ENCODE data around the gene MADD. TPM values are rescaled to one million over a fixed set of nuclear protein-coding genes. Genes with fewer than 3 reads are reported as not detected.
A peak's percentile ranks its signal among the peaks of the same experiment; 100 is the strongest.

MADD gene
- total and polyA plus RNA-seq, 10 of the 15 experiments (the other 5 are each of a cell fraction or from before 2014, with no cell fraction given) = 0.47 to 35.4 (median 17.6) TPM

DNA sequence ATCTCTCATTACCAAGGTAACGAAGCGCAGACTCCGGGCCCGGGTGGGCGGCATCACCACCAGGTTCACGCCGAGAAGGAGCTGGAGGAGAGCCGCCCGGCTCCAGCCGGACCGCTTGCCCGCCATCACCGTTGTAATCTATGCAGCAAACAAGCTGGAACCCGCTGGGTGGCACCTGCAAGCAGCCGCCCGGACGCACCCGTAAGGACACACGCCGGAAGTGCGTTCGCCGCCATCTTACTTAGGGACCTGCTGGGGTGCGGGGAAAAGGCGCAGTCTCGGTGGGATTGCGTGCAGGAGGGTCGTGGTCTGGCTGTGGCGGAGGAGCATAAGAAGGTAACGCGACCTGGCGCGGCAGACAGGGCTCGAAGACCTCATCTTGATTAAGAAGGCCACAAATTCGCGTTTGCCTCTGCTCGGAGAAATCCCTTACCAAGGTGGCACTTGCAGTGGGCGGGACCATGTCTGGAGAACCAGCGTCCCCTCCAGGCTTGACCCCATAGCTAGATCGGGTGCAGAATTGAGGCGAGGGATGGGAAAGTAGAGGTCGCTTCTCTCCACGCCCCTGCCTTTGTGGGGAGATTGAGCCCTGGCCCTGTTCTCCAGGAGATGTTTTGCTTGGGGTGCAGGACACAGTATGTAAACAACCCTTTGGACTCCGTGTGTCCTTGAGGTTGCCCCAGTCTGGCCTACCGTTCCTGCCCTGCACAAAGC lies 21.1 kb upstream of the MADD start, which contains the start of gene ACP2 (continued):
- TF ChIP-seq, protein P1, sequence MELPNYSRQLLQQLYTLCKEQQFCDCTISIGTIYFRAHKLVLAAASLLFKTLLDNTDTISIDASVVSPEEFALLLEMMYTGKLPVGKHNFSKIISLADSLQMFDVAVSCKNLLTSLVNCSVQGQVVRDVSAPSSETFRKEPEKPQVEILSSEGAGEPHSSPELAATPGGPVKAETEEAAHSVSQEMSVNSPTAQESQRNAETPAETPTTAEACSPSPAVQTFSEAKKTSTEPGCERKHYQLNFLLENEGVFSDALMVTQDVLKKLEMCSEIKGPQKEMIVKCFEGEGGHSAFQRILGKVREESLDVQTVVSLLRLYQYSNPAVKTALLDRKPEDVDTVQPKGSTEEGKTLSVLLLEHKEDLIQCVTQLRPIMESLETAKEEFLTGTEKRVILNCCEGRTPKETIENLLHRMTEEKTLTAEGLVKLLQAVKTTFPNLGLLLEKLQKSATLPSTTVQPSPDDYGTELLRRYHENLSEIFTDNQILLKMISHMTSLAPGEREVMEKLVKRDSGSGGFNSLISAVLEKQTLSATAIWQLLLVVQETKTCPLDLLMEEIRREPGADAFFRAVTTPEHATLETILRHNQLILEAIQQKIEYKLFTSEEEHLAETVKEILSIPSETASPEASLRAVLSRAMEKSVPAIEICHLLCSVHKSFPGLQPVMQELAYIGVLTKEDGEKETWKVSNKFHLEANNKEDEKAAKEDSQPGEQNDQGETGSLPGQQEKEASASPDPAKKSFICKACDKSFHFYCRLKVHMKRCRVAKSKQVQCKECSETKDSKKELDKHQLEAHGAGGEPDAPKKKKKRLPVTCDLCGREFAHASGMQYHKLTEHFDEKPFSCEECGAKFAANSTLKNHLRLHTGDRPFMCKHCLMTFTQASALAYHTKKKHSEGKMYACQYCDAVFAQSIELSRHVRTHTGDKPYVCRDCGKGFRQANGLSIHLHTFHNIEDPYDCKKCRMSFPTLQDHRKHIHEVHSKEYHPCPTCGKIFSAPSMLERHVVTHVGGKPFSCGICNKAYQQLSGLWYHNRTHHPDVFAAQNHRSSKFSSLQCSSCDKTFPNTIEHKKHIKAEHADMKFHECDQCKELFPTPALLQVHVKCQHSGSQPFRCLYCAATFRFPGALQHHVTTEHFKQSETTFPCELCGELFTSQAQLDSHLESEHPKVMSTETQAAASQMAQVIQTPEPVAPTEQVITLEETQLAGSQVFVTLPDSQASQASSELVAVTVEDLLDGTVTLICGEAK (IDR thresholded peaks at IDR 0.05; ENCODE audit: borderline replicate concordance) = peak; percentile 99
- TF ChIP-seq CHD2 (IDR thresholded peaks at IDR 0.05; ENCODE audit: borderline replicate concordance, low read depth, low read length) (peak; percentile 90), SMARCA5 (IDR thresholded peaks at IDR 0.05) (peak; percentile 90), NBN (IDR thresholded peaks at IDR 0.05) (peak; percentile 95), TARDBP (IDR thresholded peaks at IDR 0.05; ENCODE audit: borderline replicate concordance) (peak; percentile 92), STAT3 (IDR thresholded peaks at IDR 0.05; ENCODE audit: low read depth, low read length) (no peak), CHD4 (IDR thresholded peaks at IDR 0.05) (no peak), HDAC2 (IDR thresholded peaks at IDR 0.05) (no peak), RCOR1 (conservative IDR thresholded peaks at IDR 0.05; ENCODE audit: low read depth, low read length) (no peak; the same call in 1 of the 2 replicates), MEF2B (IDR thresholded peaks at IDR 0.05; ENCODE audit: partially characterized antibody, poor library complexity, severe bottlenecking) (peak; percentile 43), CBFB (IDR thresholded peaks at IDR 0.05; ENCODE audit: low read depth) (peak; percentile 67), EGR1 (IDR thresholded peaks at IDR 0.05; ENCODE audit: borderline replicate concordance in 1 of 2, low read depth in 2 of 2, low read length in 2 of 2) (peak; percentile 56 to 74; a peak in 2 of 3 replicates), RFX5 (IDR thresholded peaks at IDR 0.05; ENCODE audit: low read depth, low read length) (peak; percentile 46; the same call in 1 of the 2 replicates), GATAD2B (conservative IDR thresholded peaks at IDR 0.05; ENCODE audit: low read depth) (no peak; the same call in 1 of the 2 replicates), WRNIP1 (IDR thresholded peaks at IDR 0.05; ENCODE audit: borderline replicate concordance, low read depth, low read length) (peak; percentile 87; the same call in 1 of the 2 replicates), GABPA (IDR thresholded peaks at IDR 0.05; ENCODE audit: low read depth) (peak; percentile 100), PAX8 (IDR thresholded peaks at IDR 0.05) (no peak)
- TF ChIP-seq, protein P2, sequence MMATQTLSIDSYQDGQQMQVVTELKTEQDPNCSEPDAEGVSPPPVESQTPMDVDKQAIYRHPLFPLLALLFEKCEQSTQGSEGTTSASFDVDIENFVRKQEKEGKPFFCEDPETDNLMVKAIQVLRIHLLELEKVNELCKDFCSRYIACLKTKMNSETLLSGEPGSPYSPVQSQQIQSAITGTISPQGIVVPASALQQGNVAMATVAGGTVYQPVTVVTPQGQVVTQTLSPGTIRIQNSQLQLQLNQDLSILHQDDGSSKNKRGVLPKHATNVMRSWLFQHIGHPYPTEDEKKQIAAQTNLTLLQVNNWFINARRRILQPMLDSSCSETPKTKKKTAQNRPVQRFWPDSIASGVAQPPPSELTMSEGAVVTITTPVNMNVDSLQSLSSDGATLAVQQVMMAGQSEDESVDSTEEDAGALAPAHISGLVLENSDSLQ (IDR thresholded peaks at IDR 0.05) = peak; percentile 60
- TF ChIP-seq, protein P3, sequence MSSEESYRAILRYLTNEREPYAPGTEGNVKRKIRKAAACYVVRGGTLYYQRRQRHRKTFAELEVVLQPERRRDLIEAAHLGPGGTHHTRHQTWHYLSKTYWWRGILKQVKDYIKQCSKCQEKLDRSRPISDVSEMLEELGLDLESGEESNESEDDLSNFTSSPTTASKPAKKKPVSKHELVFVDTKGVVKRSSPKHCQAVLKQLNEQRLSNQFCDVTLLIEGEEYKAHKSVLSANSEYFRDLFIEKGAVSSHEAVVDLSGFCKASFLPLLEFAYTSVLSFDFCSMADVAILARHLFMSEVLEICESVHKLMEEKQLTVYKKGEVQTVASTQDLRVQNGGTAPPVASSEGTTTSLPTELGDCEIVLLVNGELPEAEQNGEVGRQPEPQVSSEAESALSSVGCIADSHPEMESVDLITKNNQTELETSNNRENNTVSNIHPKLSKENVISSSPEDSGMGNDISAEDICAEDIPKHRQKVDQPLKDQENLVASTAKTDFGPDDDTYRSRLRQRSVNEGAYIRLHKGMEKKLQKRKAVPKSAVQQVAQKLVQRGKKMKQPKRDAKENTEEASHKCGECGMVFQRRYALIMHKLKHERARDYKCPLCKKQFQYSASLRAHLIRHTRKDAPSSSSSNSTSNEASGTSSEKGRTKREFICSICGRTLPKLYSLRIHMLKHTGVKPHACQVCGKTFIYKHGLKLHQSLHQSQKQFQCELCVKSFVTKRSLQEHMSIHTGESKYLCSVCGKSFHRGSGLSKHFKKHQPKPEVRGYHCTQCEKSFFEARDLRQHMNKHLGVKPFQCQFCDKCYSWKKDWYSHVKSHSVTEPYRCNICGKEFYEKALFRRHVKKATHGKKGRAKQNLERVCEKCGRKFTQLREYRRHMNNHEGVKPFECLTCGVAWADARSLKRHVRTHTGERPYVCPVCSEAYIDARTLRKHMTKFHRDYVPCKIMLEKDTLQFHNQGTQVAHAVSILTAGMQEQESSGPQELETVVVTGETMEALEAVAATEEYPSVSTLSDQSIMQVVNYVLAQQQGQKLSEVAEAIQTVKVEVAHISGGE (CRISPR knock-in tag; IDR thresholded peaks at IDR 0.05) = peak; percentile 98
- TF ChIP-seq, protein P4, sequence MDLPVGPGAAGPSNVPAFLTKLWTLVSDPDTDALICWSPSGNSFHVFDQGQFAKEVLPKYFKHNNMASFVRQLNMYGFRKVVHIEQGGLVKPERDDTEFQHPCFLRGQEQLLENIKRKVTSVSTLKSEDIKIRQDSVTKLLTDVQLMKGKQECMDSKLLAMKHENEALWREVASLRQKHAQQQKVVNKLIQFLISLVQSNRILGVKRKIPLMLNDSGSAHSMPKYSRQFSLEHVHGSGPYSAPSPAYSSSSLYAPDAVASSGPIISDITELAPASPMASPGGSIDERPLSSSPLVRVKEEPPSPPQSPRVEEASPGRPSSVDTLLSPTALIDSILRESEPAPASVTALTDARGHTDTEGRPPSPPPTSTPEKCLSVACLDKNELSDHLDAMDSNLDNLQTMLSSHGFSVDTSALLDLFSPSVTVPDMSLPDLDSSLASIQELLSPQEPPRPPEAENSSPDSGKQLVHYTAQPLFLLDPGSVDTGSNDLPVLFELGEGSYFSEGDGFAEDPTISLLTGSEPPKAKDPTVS (IDR thresholded peaks at IDR 0.05; ENCODE audit: low read depth, low read length) = no peak

Data from GM12878 (cell line).